HCT116 (cell line): ENCODE data around the gene SPATA31D3.
"Not testable (repeated sequence)": the region's sequence is repeated elsewhere in the genome, so short reads cannot be mapped to it uniquely, and the experiment has no call there.

Experiments used
- POLR2A ChIP-seq: IDR thresholded peaks from 2 replicates; pipeline ENCODE4 v1.7.0; 2011; ENCODE audit warnings: borderline replicate concordance; ENCODE audit not compliant: insufficient read depth, insufficient read length; ENCODE audit errors: extremely low read depth
- POLR2AphosphoS5 ChIP-seq: IDR thresholded peaks from 2 replicates; pipeline ENCODE4 v1.6.1; 2011; ENCODE audit warnings: mild to moderate bottlenecking, low read depth, low read length, moderate library complexity
- SIN3A ChIP-seq: IDR thresholded peaks from 2 replicates; pipeline ENCODE4 v1.6.1; 2012; ENCODE audit warnings: low read depth
- TF ChIP-seq, protein P1 (sequence below), 3 experiments: fragments of 200-600 bp in 1 of 3; sonication (generic) in 1 of 3; IDR thresholded peaks in 2 of 3; conservative IDR thresholded peaks in 1 of 3; 2 replicates each; pipeline ENCODE4 v1.5.1; 2012 to 2017; ENCODE audit warnings: low read depth in 2 of 3, low read length in 2 of 3, antibody characterized with exemption in 1 of 3, borderline replicate concordance in 1 of 3, control low read depth in 1 of 3, mild to moderate bottlenecking in 1 of 3, mixed read lengths in 1 of 3, mixed run types in 1 of 3, moderate library complexity in 1 of 3; ENCODE audit not compliant: insufficient read depth in 1 of 3
- TF ChIP-seq, protein P2 (sequence below): IDR thresholded peaks from 2 replicates; pipeline ENCODE4 v1.6.1; 2012

DNA sequence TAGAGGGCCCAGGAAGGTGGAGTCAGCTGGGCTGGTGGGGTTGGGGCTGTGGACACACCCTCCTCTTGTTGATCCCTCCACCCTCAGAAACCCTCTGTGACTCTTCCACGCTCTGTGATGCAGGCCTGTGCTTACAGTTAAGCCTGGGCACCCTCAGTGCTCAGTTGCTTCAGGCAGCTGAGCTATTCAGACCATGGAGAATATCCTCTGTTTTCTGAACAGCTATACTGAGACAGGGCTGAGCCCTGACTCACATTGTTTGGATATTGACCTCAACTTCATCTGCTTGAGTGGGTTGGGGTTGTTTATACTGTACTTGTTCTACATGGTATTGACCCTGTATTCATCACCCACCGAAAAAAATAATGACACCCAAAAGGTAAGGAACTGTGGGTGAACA, at the start of gene SPATA31D3:
- not testable (repeated sequence) for TF ChIP-seq POLR2A, SIN3A, POLR2AphosphoS5
- TF ChIP-seq, protein P1, sequence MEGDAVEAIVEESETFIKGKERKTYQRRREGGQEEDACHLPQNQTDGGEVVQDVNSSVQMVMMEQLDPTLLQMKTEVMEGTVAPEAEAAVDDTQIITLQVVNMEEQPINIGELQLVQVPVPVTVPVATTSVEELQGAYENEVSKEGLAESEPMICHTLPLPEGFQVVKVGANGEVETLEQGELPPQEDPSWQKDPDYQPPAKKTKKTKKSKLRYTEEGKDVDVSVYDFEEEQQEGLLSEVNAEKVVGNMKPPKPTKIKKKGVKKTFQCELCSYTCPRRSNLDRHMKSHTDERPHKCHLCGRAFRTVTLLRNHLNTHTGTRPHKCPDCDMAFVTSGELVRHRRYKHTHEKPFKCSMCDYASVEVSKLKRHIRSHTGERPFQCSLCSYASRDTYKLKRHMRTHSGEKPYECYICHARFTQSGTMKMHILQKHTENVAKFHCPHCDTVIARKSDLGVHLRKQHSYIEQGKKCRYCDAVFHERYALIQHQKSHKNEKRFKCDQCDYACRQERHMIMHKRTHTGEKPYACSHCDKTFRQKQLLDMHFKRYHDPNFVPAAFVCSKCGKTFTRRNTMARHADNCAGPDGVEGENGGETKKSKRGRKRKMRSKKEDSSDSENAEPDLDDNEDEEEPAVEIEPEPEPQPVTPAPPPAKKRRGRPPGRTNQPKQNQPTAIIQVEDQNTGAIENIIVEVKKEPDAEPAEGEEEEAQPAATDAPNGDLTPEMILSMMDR (IDR thresholded peaks at IDR 0.05 in 2 of 3, conservative IDR thresholded peaks at IDR 0.05 in 1 of 3; ENCODE audit: borderline replicate concordance in 1 of 3, insufficient read depth in 1 of 3, low read depth in 2 of 3, low read length in 2 of 3) = not testable (repeated sequence)
- TF ChIP-seq, protein P2, sequence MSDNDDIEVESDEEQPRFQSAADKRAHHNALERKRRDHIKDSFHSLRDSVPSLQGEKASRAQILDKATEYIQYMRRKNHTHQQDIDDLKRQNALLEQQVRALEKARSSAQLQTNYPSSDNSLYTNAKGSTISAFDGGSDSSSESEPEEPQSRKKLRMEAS = not testable (repeated sequence)
